ENCODE data around the gene FAAP20. TPM values are rescaled to one million over a fixed set of nuclear protein-coding genes. Genes with fewer than 3 reads are reported as not detected.

Gene FAAP20
- total and polyA plus RNA-seq, 7 donors, result 17.8 to 48.1 (median 22.1) TPM

GRCh38 chr1:2214541-2215241 lies 20.1 kb upstream of the FAAP20 start:
- no peaks in the 10 kb centered on the region for H3K9me3 ChIP-seq
- no peaks in the 10 kb centered on the region for H3K36me3 ChIP-seq (ENCODE audit: insufficient read depth in 1 of 2, low read depth in 1 of 2)
- H3K27ac ChIP-seq, result peak overlapping the region; percentile 84
- peaks cover 30% of the 10 kb centered on the region for H3K4me1 ChIP-seq
- ATAC-seq, result no peak
- peak overlapping the region; percentile 53 for H3K4me3 ChIP-seq
- TF ChIP-seq CTCF (IDR thresholded peaks at IDR 0.05), result no peak
- 48 to 52% (median 52%) methylated on average over 17 to 21 of the region's 21 CpGs for WGBS, 3 donors
- intact Hi-C loops (cut with DNase I), result no loop called here
- peak; percentile 41 to 70 for DNase-seq
- H3K27me3 ChIP-seq (ENCODE audit: insufficient read depth in 3 of 3, low read length in 2 of 3), result no peaks in the 10 kb centered on the region

GRCh38 chr1:2213576-2214505 lies 19.3 kb upstream of the FAAP20 start:
- intact Hi-C loops (cut with DNase I), result no loop called here
- H3K36me3 ChIP-seq (ENCODE audit: insufficient read depth in 1 of 2, low read depth in 1 of 2), result no peaks in the 10 kb centered on the region
- no peak for TF ChIP-seq CTCF (IDR thresholded peaks at IDR 0.05)
- H3K9me3 ChIP-seq, result no peaks in the 10 kb centered on the region
- ATAC-seq, result peak; percentile 46 to 68 (median 64)
- DNase-seq, result peak; percentile 82 to 87
- H3K4me3 ChIP-seq, result peak overlapping the region; percentile 53
- H3K4me1 ChIP-seq, result peaks cover 30% of the 10 kb centered on the region
- WGBS, 3 donors, result 22 to 38% (median 28%) methylated on average over 29 to 32 of the region's 32 CpGs
- peak overlapping the region; percentile 84 for H3K27ac ChIP-seq
- no peaks in the 10 kb centered on the region for H3K27me3 ChIP-seq (ENCODE audit: insufficient read depth in 3 of 3, low read length in 2 of 3)

GRCh38 chr1:2212532-2213491 lies 18.2 kb upstream of the FAAP20 start:
- peaks cover 36% of the 10 kb centered on the region for H3K4me1 ChIP-seq
- intact Hi-C loops (cut with DNase I), result no loop called here
- peak; percentile 90 to 93 for DNase-seq
- peak overlapping the region; percentile 84 for H3K27ac ChIP-seq
- TF ChIP-seq CTCF (IDR thresholded peaks at IDR 0.05), result no peak
- H3K4me3 ChIP-seq, result peak overlapping the region; percentile 53
- H3K27me3 ChIP-seq (ENCODE audit: insufficient read depth in 3 of 3, low read length in 2 of 3), result no peaks in the 10 kb centered on the region
- no peaks in the 10 kb centered on the region for H3K36me3 ChIP-seq (ENCODE audit: insufficient read depth in 1 of 2, low read depth in 1 of 2)
- peak; percentile 52 to 78 (median 66) for ATAC-seq
- 8 to 19% (median 13%) methylated on average over 44 to 49 of the region's 49 CpGs for WGBS, 3 donors
- H3K9me3 ChIP-seq, result no peaks in the 10 kb centered on the region

- Histone ChIP-seq H3K36me3 (ENCODE audit: insufficient read depth in 1 of 2, low read depth in 1 of 2) (no peaks in the 10 kb centered on the region), H3K4me3 (peak overlapping the region; percentile 53), H3K4me1 (peaks cover 38% of the 10 kb centered on the region), H3K27ac (peak overlapping the region; percentile 84), H3K9me3 (no peaks in the 10 kb centered on the region), H3K27me3 (ENCODE audit: insufficient read depth in 3 of 3, low read length in 2 of 3) (no peaks in the 10 kb centered on the region)
- DNase-seq (peak in 1 of 2 donors; percentile 56), ATAC-seq (peak in 1 of 4 donors; percentile 0)
- 41 to 47% (median 44%) methylated on average over 8 to 10 of the region's 10 CpGs for WGBS, 3 donors
- no peak for TF ChIP-seq CTCF (IDR thresholded peaks at IDR 0.05)
- intact Hi-C loops (cut with DNase I), result no loop called here
Observed at GRCh38 chr1:2212274-2212531, 17.6 kb upstream of the FAAP20 start.

Data from psoas muscle (tissue), 8 donors.